ENCODE data around the gene SLIT3.

The SLIT3 gene

GRCh38 chr5:169286572-169287300, 14.2 kb downstream of the SLIT3 start:
- DNase-seq (ENCODE audit: low read depth): no peak
- H3K4me3 ChIP-seq (ENCODE audit: low read depth, low read length): no peak overlapping the region
- TF ChIP-seq MAX (IDR thresholded peaks at IDR 0.05; ENCODE audit: low read depth, low read length): no peak
- TF ChIP-seq MYC (IDR thresholded peaks at IDR 0.05; ENCODE audit: low read depth, low read length): no peak
- TF ChIP-seq CTCF (IDR thresholded peaks at IDR 0.05; ENCODE audit: low read depth, low read length): no peak
- TF ChIP-seq POLR2A (IDR thresholded peaks at IDR 0.05; ENCODE audit: extremely low read depth, insufficient read length): no peak

GRCh38 chr5:169283887-169284286, 17.1 kb downstream of the SLIT3 start:
- DNase-seq (ENCODE audit: low read depth): no peak
- no peak for TF ChIP-seq MAX (IDR thresholded peaks at IDR 0.05; ENCODE audit: low read depth, low read length)
- TF ChIP-seq POLR2A (IDR thresholded peaks at IDR 0.05; ENCODE audit: extremely low read depth, insufficient read length): no peak
- no peak for TF ChIP-seq MYC (IDR thresholded peaks at IDR 0.05; ENCODE audit: low read depth, low read length)
- TF ChIP-seq CTCF (IDR thresholded peaks at IDR 0.05; ENCODE audit: low read depth, low read length): no peak
- H3K4me3 ChIP-seq (ENCODE audit: low read depth, low read length): no peak overlapping the region

GRCh38 chr5:169281625-169282024, 19.3 kb downstream of the SLIT3 start:
- TF ChIP-seq MYC (IDR thresholded peaks at IDR 0.05; ENCODE audit: low read depth, low read length) (no peak), POLR2A (IDR thresholded peaks at IDR 0.05; ENCODE audit: extremely low read depth, insufficient read length) (no peak), CTCF (IDR thresholded peaks at IDR 0.05; ENCODE audit: low read depth, low read length) (no peak), MAX (IDR thresholded peaks at IDR 0.05; ENCODE audit: low read depth, low read length) (no peak)
- DNase-seq (ENCODE audit: low read depth): no peak
- no peak overlapping the region for H3K4me3 ChIP-seq (ENCODE audit: low read depth, low read length)

- H3K4me3 ChIP-seq (ENCODE audit: low read depth, low read length): no peak overlapping the region
- DNase-seq (ENCODE audit: low read depth): no peak
- no peak for TF ChIP-seq POLR2A (IDR thresholded peaks at IDR 0.05; ENCODE audit: extremely low read depth, insufficient read length)
- no peak for TF ChIP-seq CTCF (IDR thresholded peaks at IDR 0.05; ENCODE audit: low read depth, low read length)
- TF ChIP-seq MYC (IDR thresholded peaks at IDR 0.05; ENCODE audit: low read depth, low read length): no peak
- TF ChIP-seq MAX (IDR thresholded peaks at IDR 0.05; ENCODE audit: low read depth, low read length): no peak
Measured at GRCh38 chr5:169280696-169281095, 20.2 kb downstream of the SLIT3 start.

GRCh38 chr5:169280286-169280685, 20.7 kb downstream of the SLIT3 start:
- H3K4me3 ChIP-seq (ENCODE audit: low read depth, low read length): no peak overlapping the region
- TF ChIP-seq CTCF (IDR thresholded peaks at IDR 0.05; ENCODE audit: low read depth, low read length): no peak
- no peak for TF ChIP-seq MAX (IDR thresholded peaks at IDR 0.05; ENCODE audit: low read depth, low read length)
- TF ChIP-seq POLR2A (IDR thresholded peaks at IDR 0.05; ENCODE audit: extremely low read depth, insufficient read length): no peak
- no peak for DNase-seq (ENCODE audit: low read depth)

Data from NB4 (cell line).